Hematopoietic multipotent progenitor cell (in vitro differentiated cells): ENCODE measurements around the gene UBL3. TPM values are rescaled to one million over a fixed set of nuclear protein-coding genes. Genes with fewer than 3 reads are reported as not detected.

Source experiments
- DNase-seq, 3 donors: peaks; one replicate each; pipeline ENCODE4 v3.0.0-alpha.2; 2011 to 2015; ENCODE audit warnings: low read depth in 2 of 3, low spot score in 2 of 3
- total RNA-seq: library from RNA; depleted of rRNA; stranded (reverse); fragments of >200 nt; gene quantifications from one replicate; pipeline ENCODE4 v1.2.3, GENCODE V29; 2012

Gene UBL3
- total RNA-seq, 1 donor = 10.8 TPM

DNA sequence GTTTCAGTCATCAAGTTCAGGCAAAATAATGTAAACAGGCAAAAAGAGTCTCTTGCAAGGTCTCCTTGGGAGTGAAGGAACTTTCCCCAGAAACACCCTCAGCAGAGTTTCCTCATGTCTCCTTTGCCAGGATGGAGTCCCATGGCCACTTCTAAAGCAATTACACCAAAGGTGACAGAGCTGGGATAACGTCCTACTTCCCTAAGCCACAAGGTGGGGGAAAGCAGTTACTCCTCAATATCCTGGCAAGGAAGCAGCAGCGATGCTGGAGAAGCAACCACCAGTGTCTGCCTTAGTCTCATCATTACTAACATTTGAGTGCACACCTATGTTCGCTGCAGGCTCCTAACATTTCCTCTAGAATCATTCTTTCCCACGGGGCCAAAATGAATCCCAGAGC is 88.6 kb downstream of the UBL3 start:
- no peak for DNase-seq

DNA sequence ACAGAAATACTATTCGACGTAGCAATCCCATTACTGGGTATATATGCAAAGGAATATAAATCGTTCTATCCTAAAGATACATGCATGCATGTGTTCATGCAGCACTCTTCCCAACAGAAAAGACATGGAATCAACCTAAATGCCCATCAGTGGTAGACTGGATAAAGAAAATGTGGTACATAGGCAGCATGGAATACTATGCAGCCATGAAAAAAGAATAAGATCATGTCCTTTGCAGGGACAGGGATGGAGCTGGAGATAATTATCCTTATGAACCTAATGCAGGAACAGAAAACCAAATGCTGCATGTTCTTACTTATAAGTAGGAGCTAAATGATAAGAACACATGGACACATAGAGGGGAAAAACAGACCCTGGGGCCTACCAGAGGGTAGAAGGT is 89.3 kb downstream of the UBL3 start:
- DNase-seq = no peak

DNA sequence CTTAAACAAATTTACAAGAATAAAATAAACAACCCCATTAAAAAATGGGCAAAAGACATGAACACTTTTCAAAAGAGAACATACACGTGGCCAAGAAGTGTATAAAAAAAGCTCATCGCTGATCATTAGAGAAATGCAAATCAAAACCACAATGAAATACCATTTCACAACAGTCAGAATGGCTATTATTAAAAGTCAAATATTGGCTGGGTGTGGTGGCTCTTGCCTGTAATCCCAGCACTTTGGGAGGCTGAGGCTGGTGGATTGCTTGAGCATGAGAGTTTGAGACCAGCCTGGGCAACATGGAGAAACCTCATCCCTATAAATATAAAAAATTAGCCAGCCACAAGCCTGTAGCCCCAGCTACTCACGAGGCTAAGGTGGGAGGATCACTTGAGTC is 89.9 kb downstream of the UBL3 start:
- DNase-seq = no peak

DNA sequence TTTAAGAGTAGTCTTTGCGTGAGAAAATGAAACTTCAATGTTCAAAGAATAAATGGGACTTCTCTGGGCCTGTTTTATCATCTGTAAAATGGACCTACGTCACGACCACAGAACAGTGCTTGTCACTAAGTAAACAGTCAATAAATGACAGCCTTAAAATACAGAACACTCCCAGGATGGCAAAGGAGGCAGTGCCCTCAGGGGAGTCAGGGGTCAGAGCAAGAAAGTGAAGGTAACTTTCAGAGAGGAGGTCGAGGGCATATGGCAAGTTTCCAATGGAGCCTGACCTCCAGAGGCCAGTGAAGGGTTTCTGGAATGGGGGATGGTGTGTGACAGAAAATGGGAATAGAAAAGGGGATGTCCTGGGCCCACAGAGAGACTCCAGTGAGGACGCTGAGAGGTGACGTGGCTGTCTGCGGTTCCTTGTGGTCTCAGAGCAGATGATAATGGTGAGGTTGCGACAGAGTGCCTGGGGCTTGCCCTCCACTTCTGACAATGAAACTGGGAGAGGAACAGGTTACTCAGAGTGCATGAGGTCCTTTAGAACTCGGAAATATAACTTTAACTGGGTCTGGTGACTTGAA is 91.8 kb downstream of the UBL3 start:
- DNase-seq = peak; percentile 7 to 63 (median 29)

DNA sequence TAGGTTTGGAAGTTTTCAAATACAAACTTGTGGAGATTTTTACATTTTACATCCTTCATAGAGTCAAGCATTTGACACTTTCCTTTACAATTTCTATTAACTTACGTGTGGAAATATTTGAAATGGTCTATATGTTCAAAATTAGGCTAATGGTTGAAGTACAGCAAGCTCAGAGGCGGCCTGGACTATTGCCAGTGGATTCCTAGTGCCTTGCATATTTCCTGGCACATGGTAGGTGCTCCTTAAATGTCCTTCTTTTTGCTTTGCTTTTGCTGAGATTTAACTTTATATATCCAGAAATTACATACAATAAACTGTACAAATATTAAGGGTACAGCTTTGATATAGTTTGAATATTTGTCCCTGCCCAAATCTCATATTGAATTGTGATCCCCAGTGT is 93.9 kb downstream of the UBL3 start:
- no peak for DNase-seq

DNA sequence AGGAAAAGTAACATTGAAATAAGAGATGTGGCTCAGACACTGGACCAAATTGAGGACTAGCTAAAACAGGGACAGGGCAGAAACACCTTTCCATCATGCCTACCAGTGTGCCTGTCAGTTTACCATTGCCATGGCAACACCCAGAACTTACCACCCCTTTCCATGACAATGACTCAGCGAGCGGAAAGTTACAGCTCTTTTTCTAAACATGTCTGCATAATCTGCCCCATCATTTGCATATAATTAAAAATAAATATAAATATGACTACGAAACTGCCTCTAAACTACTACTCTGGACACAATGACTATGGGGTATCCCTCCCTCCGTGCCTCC is 96.0 kb downstream of the UBL3 start:
- peak in 2 of 3 donors; percentile 18 to 59 for DNase-seq

DNA sequence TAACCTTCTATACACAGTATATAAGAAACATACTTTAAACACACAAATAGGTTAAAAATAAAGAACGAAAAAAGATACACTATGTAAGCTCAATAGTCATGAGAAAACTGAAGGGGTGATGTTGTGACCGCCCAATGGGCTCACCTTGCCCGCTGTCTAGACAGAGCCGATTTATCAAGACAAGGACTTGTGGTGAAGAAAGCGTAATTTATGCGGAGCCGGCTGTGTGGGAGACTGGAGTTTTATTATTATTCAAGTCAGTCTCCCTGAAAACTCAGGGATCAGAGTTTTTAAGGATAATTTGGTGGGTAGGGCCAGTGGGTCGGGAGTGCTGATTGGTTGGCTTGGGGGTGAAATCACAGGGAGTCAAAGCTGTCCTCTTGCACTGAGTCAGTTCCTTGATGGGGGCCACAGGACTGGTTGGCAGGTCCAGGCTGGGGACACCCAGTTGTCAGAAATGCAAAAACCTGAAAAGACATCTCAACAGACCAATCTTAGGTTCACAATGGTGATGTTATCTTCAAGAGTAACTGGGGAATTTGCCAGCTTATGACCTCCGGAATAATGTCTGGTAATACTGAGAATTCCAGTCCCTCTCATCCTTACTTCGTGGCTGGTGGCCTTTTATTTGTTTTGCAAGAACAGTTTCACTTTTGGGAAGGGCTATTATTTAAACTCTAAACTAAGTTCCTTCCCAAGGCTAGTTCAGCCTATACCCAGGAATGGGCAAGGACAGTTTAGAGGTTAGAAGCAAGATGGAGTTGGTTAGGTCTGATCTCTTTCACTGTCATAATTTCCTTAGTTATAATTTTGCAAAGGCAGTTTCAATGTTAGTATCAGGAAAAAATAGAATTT is 96.6 kb downstream of the UBL3 start:
- no peak for DNase-seq

DNA sequence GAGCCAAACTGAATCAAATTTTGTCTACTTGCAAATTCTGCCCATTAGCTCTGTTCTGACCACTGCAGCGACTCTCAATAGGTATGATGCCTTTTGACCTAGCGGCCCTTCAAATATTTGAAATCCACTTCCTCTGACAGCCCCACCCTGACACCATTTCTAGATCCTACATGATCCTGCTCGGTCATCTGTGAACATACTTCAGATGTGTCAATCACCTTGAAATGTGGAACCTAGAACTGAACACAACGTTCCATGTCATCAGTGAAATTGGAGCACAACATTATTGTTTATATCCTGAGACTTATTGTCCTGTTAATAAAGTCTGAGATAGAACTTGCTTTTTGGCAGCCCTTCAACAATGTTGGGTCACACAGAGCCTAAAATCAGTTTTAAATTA is 98.2 kb downstream of the UBL3 start:
- no peak for DNase-seq

DNA sequence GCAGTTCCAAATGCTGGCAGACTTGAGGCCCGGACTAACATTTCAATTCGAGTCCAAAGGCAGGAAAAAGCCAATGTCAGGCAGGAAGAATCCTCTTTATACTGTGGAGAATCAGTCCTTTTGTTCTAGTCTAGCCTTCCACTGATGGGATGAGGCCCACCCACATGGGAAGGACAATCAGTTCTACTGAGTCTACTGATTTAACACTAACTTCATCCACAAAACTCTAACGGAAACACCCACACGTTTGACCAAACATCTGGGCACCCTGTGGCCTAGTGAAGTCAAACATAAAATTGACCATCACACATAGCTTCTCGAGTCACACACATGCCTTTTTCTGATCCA is 100.3 kb downstream of the UBL3 start:
- DNase-seq = no peak

DNA sequence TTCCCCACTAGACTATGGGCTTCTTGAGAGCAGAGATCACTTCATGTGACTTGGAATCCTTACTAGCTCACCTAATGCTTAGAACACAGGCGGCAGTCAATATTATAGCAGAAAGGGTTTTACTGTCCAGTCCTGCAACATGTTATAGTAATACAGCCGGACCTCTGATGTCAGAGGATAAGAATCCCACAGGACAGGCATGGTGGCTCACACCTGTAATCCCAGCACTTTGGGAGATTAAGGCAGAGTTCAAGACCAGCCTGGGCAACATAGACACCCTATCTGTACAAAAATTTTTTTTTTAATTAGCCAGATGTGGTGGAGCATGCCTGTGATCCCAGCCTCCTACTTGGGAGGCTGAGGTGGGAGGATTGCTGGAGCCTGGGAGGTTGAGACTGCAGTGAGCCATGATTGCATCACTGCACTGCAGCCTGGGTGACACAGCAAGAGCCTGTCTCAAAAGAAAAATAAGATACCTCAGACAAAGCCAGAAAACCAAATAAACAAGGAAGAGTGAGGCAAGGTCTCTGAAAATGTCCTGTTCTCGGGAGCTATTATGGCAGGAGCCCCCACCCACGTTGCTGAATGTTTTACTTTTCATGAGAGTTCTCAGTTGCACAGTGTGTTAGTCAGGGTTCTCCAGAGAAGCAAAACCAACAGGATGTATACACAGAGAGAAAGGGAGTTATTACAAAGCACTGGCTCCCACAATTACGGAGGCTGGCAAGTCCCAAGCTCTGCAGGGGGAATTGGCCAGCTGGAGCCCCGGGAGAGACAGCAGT is 100.8 kb downstream of the UBL3 start:
- DNase-seq = no peak

DNA sequence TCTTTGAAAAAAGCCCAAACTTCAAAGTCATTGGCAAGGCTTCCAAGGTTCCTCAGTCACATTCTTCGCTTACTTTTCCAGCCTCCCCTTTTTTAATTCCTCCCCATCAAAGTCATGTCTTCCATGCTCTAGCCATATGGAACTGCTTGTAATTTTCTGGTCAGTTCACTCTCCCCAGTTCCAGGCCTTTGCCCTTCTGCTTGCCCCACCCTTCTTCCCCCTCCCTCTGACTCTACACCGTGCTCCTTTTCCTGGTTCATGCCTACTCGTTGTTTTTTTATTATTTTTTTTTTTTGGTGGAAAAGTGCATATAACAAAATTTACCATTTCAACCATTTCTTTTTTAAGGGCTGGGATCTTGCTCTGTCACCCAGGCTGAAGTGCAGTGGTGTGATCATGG is 102.3 kb downstream of the UBL3 start:
- DNase-seq = no peak

DNA sequence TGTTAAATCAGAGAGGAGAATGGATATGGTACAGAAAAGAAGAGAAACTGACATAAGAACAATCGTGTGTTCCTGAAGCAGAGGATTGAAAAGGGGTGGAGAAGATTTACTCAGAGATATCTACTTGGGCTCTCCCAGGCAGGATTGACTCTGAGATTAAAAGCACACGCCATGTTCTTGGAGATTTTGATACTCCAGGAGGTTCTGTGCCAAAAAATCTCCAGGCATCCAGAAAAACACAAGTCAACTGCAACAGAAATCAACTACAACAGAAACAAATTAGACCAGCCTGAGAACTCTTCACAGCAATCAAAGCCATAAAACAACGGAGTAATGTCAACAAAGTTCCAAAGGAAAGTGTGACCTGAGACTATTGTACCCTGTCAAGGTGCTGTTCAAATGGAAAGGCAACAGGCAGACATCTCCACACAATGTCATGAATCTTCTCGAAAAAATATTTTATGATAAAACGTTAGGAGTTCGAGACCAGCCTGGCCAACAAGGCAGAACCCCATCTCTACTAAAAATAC is 104.2 kb downstream of the UBL3 start:
- DNase-seq = no peak

DNA sequence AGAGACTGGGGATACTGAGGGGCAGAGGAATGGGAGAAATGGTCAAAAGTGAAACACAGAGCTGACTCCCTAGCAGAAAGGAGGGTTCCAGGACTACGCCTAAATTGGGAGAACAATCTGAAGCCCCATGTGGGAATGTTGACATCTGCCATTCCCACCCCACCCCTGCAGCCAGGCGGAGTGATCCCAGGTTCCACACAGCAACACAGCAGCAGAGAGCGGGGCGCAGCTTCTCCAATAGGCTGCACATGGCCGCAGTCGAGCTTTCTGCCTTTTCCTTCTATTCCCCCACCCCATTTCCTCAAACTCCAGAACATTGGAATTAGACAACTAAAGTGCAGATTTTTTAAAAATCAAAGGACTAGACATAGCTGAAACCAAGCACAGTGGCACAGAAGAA is 104.7 kb downstream of the UBL3 start:
- DNase-seq = no peak

DNA sequence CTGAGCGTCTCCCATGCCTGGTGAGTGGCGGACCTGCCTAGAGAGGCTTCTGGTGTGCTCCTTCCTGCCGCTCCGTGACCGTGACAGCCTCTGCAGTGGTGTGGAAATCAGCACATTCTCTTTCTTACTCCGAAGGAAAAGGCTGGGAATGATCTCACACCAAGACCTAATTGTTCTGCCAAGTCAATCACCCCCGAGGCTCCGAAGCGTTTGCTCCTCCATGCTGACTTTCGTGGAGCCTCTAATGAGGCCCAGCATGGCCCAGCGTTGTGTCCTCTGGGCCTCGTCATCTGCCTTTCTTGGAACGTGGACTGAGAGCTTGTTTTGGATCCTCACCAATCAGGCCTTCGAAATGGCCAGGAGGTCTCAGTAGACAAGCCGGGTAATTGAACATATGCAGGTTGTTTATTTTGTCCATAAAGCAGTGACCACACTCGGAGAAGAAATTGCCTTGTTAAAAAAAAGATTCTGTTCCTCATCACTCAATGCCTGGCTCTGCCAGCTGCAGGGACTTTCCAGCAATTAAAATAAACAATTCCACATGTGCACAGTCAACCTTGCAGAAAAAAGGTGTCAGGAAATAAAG is 107.1 kb downstream of the UBL3 start:
- no peak for DNase-seq

DNA sequence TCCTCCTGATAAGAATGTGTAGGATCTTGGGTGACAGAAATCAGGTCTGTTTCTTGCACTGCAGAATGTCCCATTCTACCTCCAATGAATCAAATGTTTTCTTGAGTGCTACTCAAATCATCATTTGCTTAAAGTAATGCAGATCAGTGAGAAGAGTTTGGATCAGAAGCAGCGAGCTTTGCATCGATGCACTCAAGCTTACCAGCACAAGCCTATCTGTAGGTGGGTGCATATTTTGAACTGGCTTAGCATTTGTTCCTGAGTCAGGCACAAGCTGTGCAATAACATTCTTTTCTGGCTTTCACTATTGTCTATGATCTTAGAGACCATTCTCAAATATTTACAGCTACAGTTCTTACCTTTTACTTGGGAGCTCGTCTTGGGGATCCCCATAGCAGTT is 109.5 kb downstream of the UBL3 start:
- DNase-seq = no peak

DNA sequence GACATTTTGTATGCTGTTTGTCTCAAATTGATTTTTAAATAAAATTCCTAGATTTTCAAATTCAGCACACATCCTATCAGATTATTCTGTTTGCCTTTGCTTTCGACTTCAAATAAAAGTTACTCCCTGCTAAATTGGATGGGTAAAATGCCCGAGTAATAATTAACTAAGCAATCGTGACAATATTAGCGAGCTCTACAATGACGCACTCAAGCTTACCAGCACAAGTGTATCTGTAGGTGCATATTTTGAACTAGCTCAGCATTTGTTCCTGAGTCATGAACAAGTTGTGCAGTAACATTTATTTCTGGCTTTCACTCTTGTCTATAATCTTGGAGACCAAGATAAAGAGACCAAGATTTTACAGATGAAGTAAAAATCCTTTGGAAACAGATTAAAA is 113.4 kb downstream of the UBL3 start:
- no peak for DNase-seq

DNA sequence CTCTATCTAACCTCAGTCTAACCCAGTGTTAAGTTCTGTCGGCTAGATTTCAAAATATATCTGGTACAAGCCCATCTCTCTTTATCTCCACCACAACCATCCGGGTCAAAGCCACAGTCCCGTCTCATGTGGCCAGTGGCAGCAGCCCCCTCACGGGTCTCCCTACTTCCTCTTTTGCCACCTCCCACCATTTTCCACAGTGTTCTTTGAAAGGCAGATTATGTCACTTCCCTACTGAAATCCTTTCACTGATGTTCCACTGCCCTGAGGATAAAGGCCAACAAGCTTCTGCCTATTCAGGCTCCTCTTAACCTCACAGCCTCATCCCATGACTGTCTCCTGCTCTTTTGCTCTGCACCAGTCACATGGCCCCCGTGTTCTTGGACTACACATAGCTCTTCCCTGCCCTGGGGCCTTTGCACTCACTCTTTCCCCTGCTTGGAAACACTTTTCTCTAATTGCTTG is 117.2 kb downstream of the UBL3 start:
- peak in 2 of 3 donors; percentile 50 to 86 for DNase-seq

DNA sequence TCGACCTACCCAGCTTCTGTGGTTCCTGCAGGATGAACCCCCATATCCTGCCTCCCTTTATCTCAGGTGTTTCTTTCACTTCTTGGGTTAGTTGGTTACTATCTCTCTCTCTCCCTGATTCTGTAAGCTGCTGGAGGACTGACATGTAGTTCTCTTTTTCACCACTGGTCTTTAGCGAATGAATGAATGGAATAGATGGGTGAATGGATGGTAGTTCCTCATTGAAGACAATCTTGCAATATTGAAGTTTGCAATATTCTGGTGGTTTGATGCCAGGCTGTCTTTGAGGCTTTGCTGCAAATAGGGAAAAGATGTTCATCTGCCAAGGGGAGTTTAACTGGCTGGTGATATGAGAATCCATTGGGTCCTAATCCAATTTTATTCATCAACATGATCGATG is 120.2 kb downstream of the UBL3 start:
- no peak for DNase-seq

DNA sequence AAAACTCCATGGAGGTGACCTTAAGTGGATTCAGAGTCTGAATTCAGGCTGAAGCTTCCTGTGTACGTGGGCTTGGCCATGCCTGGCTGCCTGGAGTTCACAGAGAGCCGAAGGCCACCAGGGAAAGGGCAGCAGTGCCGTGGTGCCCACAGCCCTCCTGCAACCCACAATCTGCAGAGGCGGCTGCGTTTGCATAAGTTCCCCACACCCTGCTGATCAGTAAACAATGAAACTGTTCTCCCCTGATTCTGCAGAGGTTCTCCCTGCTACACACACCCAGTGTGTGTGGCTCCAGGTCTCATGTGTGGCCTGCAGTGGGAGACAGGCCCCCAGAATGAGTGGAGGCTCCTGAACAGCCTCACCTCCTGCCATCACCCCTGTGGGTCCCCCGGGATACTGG is 128.0 kb downstream of the UBL3 start:
- no peak for DNase-seq

DNA sequence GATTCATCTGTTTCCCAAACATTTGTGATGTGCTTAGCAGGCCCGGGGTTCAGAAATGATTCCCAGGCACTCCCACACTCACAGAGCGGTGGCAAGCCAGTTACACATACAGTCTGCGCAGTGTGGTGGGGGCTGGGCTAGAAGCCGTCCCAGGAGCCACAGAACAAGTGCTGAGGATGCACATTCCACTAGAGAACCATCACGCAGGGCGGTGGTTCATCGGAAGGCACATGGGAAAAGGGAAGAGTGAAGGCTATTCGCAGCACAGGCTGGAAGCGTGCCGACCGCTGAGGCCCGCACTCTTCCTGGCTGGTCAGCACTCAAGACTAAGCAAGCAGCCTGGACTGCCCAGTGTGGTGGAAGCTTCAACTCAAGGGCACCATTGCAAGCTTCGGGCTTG is 128.7 kb downstream of the UBL3 start:
- no peak for DNase-seq

DNA sequence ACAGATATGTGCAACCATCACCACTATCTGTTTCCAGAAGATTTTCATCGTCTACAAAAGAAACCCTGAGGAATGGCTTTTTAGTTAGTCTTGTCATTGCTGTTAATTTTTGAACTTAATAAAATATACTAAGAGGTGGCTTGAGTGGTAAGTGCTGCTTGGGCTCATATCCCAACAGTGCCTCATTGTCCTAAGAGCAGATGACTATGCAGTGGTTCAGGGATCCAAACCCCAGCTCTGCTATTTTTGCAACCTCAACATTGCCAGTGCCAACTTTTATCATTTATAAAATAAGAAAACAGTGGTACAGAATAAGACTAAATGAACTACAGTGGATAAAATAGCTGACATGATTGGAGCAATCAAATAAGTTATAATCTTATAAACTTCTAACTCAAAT is 131.7 kb downstream of the UBL3 start:
- DNase-seq = no peak
